ENCODE results near the gene PLAC8.

DNA sequence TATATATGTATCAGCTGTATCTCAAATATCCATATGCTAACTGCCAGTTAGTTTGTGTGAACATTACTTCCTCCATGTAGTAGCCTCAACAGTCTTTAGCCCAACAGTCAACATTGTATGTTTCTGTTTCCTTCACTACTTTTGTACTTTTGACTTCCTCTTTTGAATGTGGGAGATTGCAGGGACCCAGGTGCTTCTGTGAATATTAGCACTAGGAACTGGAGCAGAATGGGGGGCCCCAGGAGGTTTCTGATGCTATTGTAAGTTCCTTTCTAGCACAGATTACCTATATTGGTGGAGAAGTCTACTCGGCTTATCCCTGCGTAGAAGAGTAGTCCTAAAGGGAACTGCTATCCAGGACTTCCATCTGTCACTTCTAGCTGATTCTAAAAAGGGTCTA, 2.3 kb downstream of the PLAC8 start:
- TF ChIP-seq, protein P1, sequence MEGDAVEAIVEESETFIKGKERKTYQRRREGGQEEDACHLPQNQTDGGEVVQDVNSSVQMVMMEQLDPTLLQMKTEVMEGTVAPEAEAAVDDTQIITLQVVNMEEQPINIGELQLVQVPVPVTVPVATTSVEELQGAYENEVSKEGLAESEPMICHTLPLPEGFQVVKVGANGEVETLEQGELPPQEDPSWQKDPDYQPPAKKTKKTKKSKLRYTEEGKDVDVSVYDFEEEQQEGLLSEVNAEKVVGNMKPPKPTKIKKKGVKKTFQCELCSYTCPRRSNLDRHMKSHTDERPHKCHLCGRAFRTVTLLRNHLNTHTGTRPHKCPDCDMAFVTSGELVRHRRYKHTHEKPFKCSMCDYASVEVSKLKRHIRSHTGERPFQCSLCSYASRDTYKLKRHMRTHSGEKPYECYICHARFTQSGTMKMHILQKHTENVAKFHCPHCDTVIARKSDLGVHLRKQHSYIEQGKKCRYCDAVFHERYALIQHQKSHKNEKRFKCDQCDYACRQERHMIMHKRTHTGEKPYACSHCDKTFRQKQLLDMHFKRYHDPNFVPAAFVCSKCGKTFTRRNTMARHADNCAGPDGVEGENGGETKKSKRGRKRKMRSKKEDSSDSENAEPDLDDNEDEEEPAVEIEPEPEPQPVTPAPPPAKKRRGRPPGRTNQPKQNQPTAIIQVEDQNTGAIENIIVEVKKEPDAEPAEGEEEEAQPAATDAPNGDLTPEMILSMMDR (optimal IDR thresholded peaks at IDR 0.05 in 1 of 3, IDR thresholded peaks at IDR 0.05 in 1 of 3, conservative IDR thresholded peaks at IDR 0.05 in 1 of 3; ENCODE audit: extremely low read depth in 1 of 3, insufficient read depth in 2 of 3, low read length in 3 of 3): no peak
- TF ChIP-seq EZH2 (IDR thresholded peaks at IDR 0.05; ENCODE audit: low read length): no peak

All from keratinocyte (primary cell).